AML-193 (cell line): ENCODE measurements around the gene RPL11.
"Not testable (repeated sequence)": the region's sequence is repeated elsewhere in the genome, so short reads cannot be mapped to it uniquely, and the experiment has no call there.

Experiments
- DNase-seq, 2 experiments: peaks; one replicate each; lab custom pipeline; 2025; lab: John Stamatoyannopoulos, UW

Gene RPL11

GRCh38 chr1:23732363-23733224, 41.0 kb downstream of the RPL11 start:
- DNase-seq: no peak

- not testable (repeated sequence) for DNase-seq
Measured at GRCh38 chr1:23733281-23733680, 41.7 kb downstream of the RPL11 start.

GRCh38 chr1:23736437-23737134, 45.0 kb downstream of the RPL11 start:
- DNase-seq: no peak

GRCh38 chr1:23741609-23742008, 50.0 kb downstream of the RPL11 start:
- no peak for DNase-seq

- peak in 1 of 2 experiments; percentile 22 for DNase-seq
Measured at GRCh38 chr1:23742670-23743286, 51.2 kb downstream of the RPL11 start.

- peak; percentile 36 to 59 for DNase-seq
Measured at GRCh38 chr1:23743287-23744152, 51.9 kb downstream of the RPL11 start, which contains the start of gene ELOA. Gene ELOA, plus strand, starts transcription at chr1:23743471. Its CDS starts 33 bp downstream, at chr1:23743504.

- DNase-seq: peak; percentile 64 to 70
Measured at GRCh38 chr1:23745515-23745914, 53.9 kb downstream of the RPL11 start.
